PC-3 (cell line): ENCODE data around the gene PORCN. TPM values are rescaled to one million over a fixed set of nuclear protein-coding genes. Genes with fewer than 3 reads are reported as not detected.

Experiments used
- ATAC-seq: fragments of 200-7000 bp; cut with Tn5 transposase; 2 replicates; pipeline ENCODE4 v1.9.1; 2020; ENCODE audit warnings: mild to moderate bottlenecking, moderate library complexity
- BruUV-seq: library from RNA; stranded (reverse); fragments of 400-500 nt; replicated peaks from 2 replicates; lab custom pipeline; 2021; lab: Mats Ljungman, UMichigan
- CTCF ChIA-PET: fragments of 300-600 bp; sonication (Branson Sonifier 250); formaldehyde crosslinking; loops from one replicate; lab custom pipeline; 2022; ENCODE audit warnings: antibody characterized with exemption; lab: Charles Lee
- POLR2A ChIA-PET: fragments of 300-600 bp; sonication (Branson Sonifier 250); formaldehyde crosslinking; loops from one replicate; lab custom pipeline; 2022; ENCODE audit warnings: antibody characterized with exemption; ENCODE audit not compliant: unreplicated experiment; lab: Charles Lee
- DNase-seq: peaks from one replicate; pipeline ENCODE4 v3.0.0-alpha.2; 2015
- H2AFZ ChIP-seq: fragments of 300-600 bp; sonication (generic); 2 replicates; pipeline ENCODE4 v1.6.0; 2016; ENCODE audit warnings: antibody characterized with exemption, low read length
- H3F3A ChIP-seq: fragments of 300-600 bp; sonication (generic); one replicate; pipeline ENCODE4 v1.6.0; 2017; ENCODE audit warnings: antibody characterized with exemption, low read length, control low read depth, mild to moderate bottlenecking; ENCODE audit not compliant: unreplicated experiment
- H3K27ac ChIP-seq: fragments of 300-600 bp; sonication (generic); 2 replicates; pipeline ENCODE4 v1.5.1; 2016; ENCODE audit warnings: mild to moderate bottlenecking, low read length
- H3K27me3 ChIP-seq: fragments of 300-600 bp; sonication (generic); 2 replicates; pipeline ENCODE4 v1.6.1; 2016; ENCODE audit warnings: low read length, mixed read lengths
- H3K36me3 ChIP-seq: fragments of 300-600 bp; sonication (generic); 2 replicates; pipeline ENCODE4 v1.6.1; 2016; ENCODE audit warnings: low read depth, mixed run types, low read length, mixed read lengths
- H3K4me1 ChIP-seq: fragments of 300-600 bp; sonication (generic); 2 replicates; pipeline ENCODE4 v1.5.1; 2016; ENCODE audit warnings: low read length; ENCODE audit not compliant: insufficient read depth
- H3K4me2 ChIP-seq: fragments of 300-600 bp; sonication (generic); 2 replicates; pipeline ENCODE4 v1.6.0; 2016; ENCODE audit warnings: low read length
- H3K4me3 ChIP-seq: fragments of 300-600 bp; sonication (generic); 2 replicates; pipeline ENCODE4 v1.5.1; 2016; ENCODE audit warnings: mild to moderate bottlenecking, low read length, mixed read lengths
- H3K79me2 ChIP-seq: fragments of 300-600 bp; sonication (generic); 2 replicates; pipeline ENCODE4 v1.6.1; 2017; ENCODE audit warnings: low read length, mixed read lengths
- H3K9ac ChIP-seq: fragments of 300-600 bp; sonication (generic); 2 replicates; pipeline ENCODE4 v1.6.0; 2016; ENCODE audit warnings: mild to moderate bottlenecking, low read length
- H3K9me2 ChIP-seq: fragments of 300-600 bp; sonication (generic); replicated peaks from 2 replicates; pipeline ENCODE4 v1.6.1; 2016; ENCODE audit warnings: mixed run types, low read length, mixed read lengths
- H3K9me3 ChIP-seq: fragments of 300-600 bp; sonication (generic); 2 replicates; pipeline ENCODE4 v1.6.1; 2016; ENCODE audit warnings: low read length, mixed read lengths
- H4K20me1 ChIP-seq: fragments of 300-600 bp; sonication (generic); 2 replicates; pipeline ENCODE4 v1.6.1; 2016; ENCODE audit warnings: low read length, mixed read lengths
- EZH2 ChIP-seq: fragments of 300-600 bp; sonication (generic); IDR thresholded peaks from one replicate; pipeline ENCODE4 v1.6.1; 2017; ENCODE audit warnings: antibody characterized with exemption, mild to moderate bottlenecking, low read length; ENCODE audit not compliant: unreplicated experiment
- EZH2phosphoT487 ChIP-seq: fragments of 300-600 bp; sonication (generic); IDR thresholded peaks from 2 replicates; pipeline ENCODE4 v1.6.1; 2018; ENCODE audit warnings: mild to moderate bottlenecking, antibody characterized with exemption, low read length, borderline replicate concordance
- intact Hi-C: fragments of 100-400 bp; cut with micrococcal nuclease; formaldehyde crosslinking; loops from 2 replicates; pipeline ENCODE4 v1.9.0; 2023
- total RNA-seq: library from RNA; depleted of rRNA; stranded (reverse); fragments of >200 nt; gene quantifications from 2 replicates; pipeline ENCODE4 v1.2.3, GENCODE V29; 2014
- TF ChIP-seq, protein P1 (sequence below): fragments of 300-600 bp; sonication (generic); conservative IDR thresholded peaks from 2 replicates; pipeline ENCODE4 v1.5.1; 2017; ENCODE audit warnings: antibody characterized with exemption, low read depth, mild to moderate bottlenecking, low read length

Gene PORCN
- total RNA-seq, 1 experiment from 2014 or later = 38.9 TPM

DNA sequence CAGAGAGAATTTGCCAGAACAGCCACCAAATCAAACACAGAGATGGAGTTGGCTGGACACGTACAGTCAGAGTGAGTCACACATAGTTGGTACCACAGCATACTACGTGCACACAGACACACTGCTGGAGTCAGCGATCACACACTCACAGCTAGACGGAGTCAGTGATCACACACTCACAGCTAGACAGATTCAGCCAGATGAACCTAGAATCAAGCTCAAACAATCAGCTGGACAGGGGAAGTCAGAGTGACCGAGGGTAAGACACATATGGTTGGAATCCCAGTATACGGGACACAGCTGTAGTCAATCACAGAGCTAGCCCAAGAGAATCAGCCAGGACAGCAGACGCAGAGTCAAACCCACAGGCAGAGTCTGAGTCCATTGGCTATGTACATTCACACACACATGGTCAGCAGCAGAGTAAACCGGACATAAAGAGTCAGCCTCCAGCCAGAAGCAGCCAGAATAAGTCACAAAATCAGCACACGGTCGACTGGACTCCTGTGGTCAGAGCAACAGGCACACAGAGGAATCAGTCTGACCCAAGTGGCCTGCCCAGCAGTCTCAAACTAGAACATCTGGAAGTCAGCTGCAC lies 43.4 kb upstream of the PORCN start:
- Histone ChIP-seq H3K36me3 (no peaks in the 10 kb centered on the region), H3K9me3 (no peaks in the 10 kb centered on the region), H3K27ac (peak overlapping the region; percentile 38), H3K4me1 (peaks cover 17% of the 10 kb centered on the region), H3K4me3 (no peak overlapping the region), H3K27me3 (no peaks in the 10 kb centered on the region), H3K4me2 (no peak overlapping the region), H4K20me1 (no peaks in the 10 kb centered on the region), H3K9ac (no peak overlapping the region), H3K79me2 (no peaks in the 10 kb centered on the region), H3K9me2 (no peaks in the 10 kb centered on the region), H3F3A (no peaks in the 10 kb centered on the region), H2AFZ (0 out of 2 replicates have a peak overlapping the region, but pooled peaks have one; percentile 39)
- ATAC-seq (peak; percentile 94), DNase-seq (peak; percentile 71)
- BruUV-seq = no TSS peak
- ChIA-PET CTCF (interaction anchor here (0.5 kb wide), 1 partner anchor 9 kb away, joined by 4 read pairs; no protein-coding TSS in a partner anchor), POLR2A (no interaction called here)
- intact Hi-C loops = no loop called here
- TF ChIP-seq EZH2 (no peak), EZH2phosphoT487 (no peak)
- TF ChIP-seq, protein P1, sequence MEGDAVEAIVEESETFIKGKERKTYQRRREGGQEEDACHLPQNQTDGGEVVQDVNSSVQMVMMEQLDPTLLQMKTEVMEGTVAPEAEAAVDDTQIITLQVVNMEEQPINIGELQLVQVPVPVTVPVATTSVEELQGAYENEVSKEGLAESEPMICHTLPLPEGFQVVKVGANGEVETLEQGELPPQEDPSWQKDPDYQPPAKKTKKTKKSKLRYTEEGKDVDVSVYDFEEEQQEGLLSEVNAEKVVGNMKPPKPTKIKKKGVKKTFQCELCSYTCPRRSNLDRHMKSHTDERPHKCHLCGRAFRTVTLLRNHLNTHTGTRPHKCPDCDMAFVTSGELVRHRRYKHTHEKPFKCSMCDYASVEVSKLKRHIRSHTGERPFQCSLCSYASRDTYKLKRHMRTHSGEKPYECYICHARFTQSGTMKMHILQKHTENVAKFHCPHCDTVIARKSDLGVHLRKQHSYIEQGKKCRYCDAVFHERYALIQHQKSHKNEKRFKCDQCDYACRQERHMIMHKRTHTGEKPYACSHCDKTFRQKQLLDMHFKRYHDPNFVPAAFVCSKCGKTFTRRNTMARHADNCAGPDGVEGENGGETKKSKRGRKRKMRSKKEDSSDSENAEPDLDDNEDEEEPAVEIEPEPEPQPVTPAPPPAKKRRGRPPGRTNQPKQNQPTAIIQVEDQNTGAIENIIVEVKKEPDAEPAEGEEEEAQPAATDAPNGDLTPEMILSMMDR = no peak

GRCh38 chrX:48466696-48467095 lies 42.1 kb upstream of the PORCN start:
- Histone ChIP-seq H3K36me3 (no peaks in the 10 kb centered on the region), H3K27me3 (no peaks in the 10 kb centered on the region), H3K4me3 (no peak overlapping the region), H3K9me2 (no peaks in the 10 kb centered on the region), H2AFZ (no peak overlapping the region), H3K4me1 (peaks cover 17% of the 10 kb centered on the region), H3F3A (no peaks in the 10 kb centered on the region), H3K9ac (no peak overlapping the region), H3K4me2 (no peak overlapping the region), H3K27ac (no peak overlapping the region), H3K9me3 (no peaks in the 10 kb centered on the region), H4K20me1 (no peaks in the 10 kb centered on the region), H3K79me2 (no peaks in the 10 kb centered on the region)
- ChIA-PET POLR2A (no interaction called here), CTCF (no interaction called here)
- no TSS peak for BruUV-seq
- ATAC-seq (no peak), DNase-seq (no peak)
- TF ChIP-seq, protein P1 = peak; percentile 29; the same call in 1 of the 2 replicates
- TF ChIP-seq EZH2 = no peak
- intact Hi-C loops = no loop called here

GRCh38 chrX:48467281-48467761 lies 41.5 kb upstream of the PORCN start:
- no peaks in the 10 kb centered on the region for H3K27me3 ChIP-seq
- no peak for TF ChIP-seq EZH2phosphoT487
- no peak for TF ChIP-seq EZH2
- TF ChIP-seq, protein P1 = no peak
- no peak overlapping the region for H3K9ac ChIP-seq
- H3K79me2 ChIP-seq = no peaks in the 10 kb centered on the region
- no peaks in the 10 kb centered on the region for H4K20me1 ChIP-seq
- no TSS peak for BruUV-seq
- no peaks in the 10 kb centered on the region for H3F3A ChIP-seq
- ChIA-PET POLR2A (no interaction called here), CTCF (no interaction called here)
- peaks cover 17% of the 10 kb centered on the region for H3K4me1 ChIP-seq
- H3K9me2 ChIP-seq = no peaks in the 10 kb centered on the region
- intact Hi-C loops = no loop called here
- H2AFZ ChIP-seq = no peak overlapping the region
- H3K36me3 ChIP-seq = no peaks in the 10 kb centered on the region
- no peak overlapping the region for H3K4me2 ChIP-seq
- no peaks in the 10 kb centered on the region for H3K9me3 ChIP-seq
- no peak overlapping the region for H3K4me3 ChIP-seq
- no peak for DNase-seq
- H3K27ac ChIP-seq = no peak overlapping the region
- ATAC-seq = no peak
